KMS-11 (cell line): ENCODE results near the gene AGRP.

Source experiments
- H2AFZ ChIP-seq: fragments of 200-600 bp; sonication (generic); 2 replicates; pipeline ENCODE4 v1.6.1; 2016; ENCODE audit warnings: antibody characterized with exemption, mixed run types, low read depth
- H3K27ac ChIP-seq: fragments of 200-600 bp; sonication (generic); 2 replicates; pipeline ENCODE4 v1.6.1; 2016; ENCODE audit warnings: mild to moderate bottlenecking, mixed run types
- H3K27me3 ChIP-seq: fragments of 200-600 bp; sonication (generic); 2 replicates; pipeline ENCODE4 v1.6.1; 2017; ENCODE audit warnings: mild to moderate bottlenecking, low read depth, mixed run types, moderate library complexity; ENCODE audit not compliant: insufficient read depth
- H3K36me3 ChIP-seq: fragments of 200-600 bp; sonication (generic); 2 replicates; pipeline ENCODE4 v1.6.1; 2017; ENCODE audit warnings: mild to moderate bottlenecking, mixed run types; ENCODE audit not compliant: insufficient read depth
- H3K4me1 ChIP-seq: fragments of 200-600 bp; sonication (generic); 2 replicates; pipeline ENCODE4 v1.6.1; 2016; ENCODE audit warnings: mild to moderate bottlenecking, low read depth, mixed run types; ENCODE audit not compliant: poor library complexity, severe bottlenecking
- H3K4me2 ChIP-seq: fragments of 200-600 bp; sonication (generic); 2 replicates; pipeline ENCODE4 v1.7.0; 2016; ENCODE audit warnings: mild to moderate bottlenecking, mixed run types
- H3K4me3 ChIP-seq: fragments of 200-600 bp; sonication (generic); IDR thresholded peaks from 2 replicates; pipeline ENCODE4 v1.6.1; 2017; ENCODE audit warnings: low read depth, low read length, mixed read lengths; ENCODE audit not compliant: insufficient read depth
- H3K79me2 ChIP-seq: fragments of 200-600 bp; sonication (generic); 2 replicates; pipeline ENCODE4 v1.6.1; 2016; ENCODE audit warnings: low read depth, mixed run types; ENCODE audit not compliant: insufficient read depth
- H3K9ac ChIP-seq: fragments of 200-600 bp; sonication (generic); 2 replicates; pipeline ENCODE4 v1.6.1; 2016; ENCODE audit warnings: mild to moderate bottlenecking, mixed run types
- H4K20me1 ChIP-seq: fragments of 200-600 bp; sonication (generic); 2 replicates; pipeline ENCODE4 v1.6.1; 2016; ENCODE audit warnings: mild to moderate bottlenecking, mixed run types; ENCODE audit not compliant: insufficient read depth
- TF ChIP-seq, protein P1 (sequence below): fragments of 200-600 bp; sonication (generic); conservative IDR thresholded peaks from 2 replicates; pipeline ENCODE4 v1.6.1; 2017; ENCODE audit warnings: low read depth, mild to moderate bottlenecking, antibody characterized with exemption, low read length, moderate library complexity, mixed read lengths

The AGRP gene

DNA sequence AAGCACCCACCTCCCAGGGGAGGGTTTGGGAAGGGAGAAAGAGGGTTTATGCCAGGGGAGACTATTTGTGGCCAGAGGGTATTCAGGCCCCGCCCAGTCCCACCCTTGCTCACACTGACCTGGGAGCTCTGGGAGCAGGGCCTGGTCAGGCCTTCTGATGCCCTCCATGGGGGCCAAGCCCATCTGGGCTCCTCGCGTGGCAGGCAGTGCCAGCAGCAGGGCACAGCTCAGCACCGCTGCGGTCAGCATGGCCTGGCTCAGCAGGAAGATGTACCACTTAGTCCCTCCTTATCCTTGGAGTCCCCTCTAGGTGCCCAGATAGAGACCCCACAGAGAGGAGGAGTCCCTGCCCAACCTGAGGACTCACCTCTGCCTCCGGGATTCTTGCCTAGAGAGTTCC, at the start of gene AGRP:
Gene AGRP (minus strand): TSS at position 398 of the 400 bp plus-strand sequence. CDS start 149 bp downstream, at position 249.
- no peaks in the 10 kb centered on the region for H3K36me3 ChIP-seq
- no peaks in the 10 kb centered on the region for H4K20me1 ChIP-seq
- H2AFZ ChIP-seq, result no peak within 1 kb of the TSS
- H3K4me1 ChIP-seq, result peaks cover 14% of the 10 kb centered on the region
- H3K79me2 ChIP-seq, result peaks cover 33% of the 10 kb centered on the region
- no peak within 1 kb of the TSS for H3K4me3 ChIP-seq
- no peak within 1 kb of the TSS for H3K27ac ChIP-seq
- H3K4me2 ChIP-seq, result no peak within 1 kb of the TSS
- no peaks in the 10 kb centered on the region for H3K27me3 ChIP-seq
- TF ChIP-seq, protein P1, sequence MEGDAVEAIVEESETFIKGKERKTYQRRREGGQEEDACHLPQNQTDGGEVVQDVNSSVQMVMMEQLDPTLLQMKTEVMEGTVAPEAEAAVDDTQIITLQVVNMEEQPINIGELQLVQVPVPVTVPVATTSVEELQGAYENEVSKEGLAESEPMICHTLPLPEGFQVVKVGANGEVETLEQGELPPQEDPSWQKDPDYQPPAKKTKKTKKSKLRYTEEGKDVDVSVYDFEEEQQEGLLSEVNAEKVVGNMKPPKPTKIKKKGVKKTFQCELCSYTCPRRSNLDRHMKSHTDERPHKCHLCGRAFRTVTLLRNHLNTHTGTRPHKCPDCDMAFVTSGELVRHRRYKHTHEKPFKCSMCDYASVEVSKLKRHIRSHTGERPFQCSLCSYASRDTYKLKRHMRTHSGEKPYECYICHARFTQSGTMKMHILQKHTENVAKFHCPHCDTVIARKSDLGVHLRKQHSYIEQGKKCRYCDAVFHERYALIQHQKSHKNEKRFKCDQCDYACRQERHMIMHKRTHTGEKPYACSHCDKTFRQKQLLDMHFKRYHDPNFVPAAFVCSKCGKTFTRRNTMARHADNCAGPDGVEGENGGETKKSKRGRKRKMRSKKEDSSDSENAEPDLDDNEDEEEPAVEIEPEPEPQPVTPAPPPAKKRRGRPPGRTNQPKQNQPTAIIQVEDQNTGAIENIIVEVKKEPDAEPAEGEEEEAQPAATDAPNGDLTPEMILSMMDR, result no peak
- H3K9ac ChIP-seq, result no peak within 1 kb of the TSS

- Histone ChIP-seq H3K79me2 (no peaks in the 10 kb centered on the region), H2AFZ (no peak overlapping the region), H3K27ac (no peak overlapping the region), H4K20me1 (no peaks in the 10 kb centered on the region), H3K27me3 (no peaks in the 10 kb centered on the region), H3K36me3 (no peaks in the 10 kb centered on the region), H3K4me3 (no peak overlapping the region), H3K4me2 (peak overlapping the region; percentile 97; the same call in 1 of the 2 replicates), H3K4me1 (peaks cover 18% of the 10 kb centered on the region), H3K9ac (no peak overlapping the region)
- TF ChIP-seq, protein P1, result no peak
These were observed 47.9 kb upstream of the AGRP start for GRCh38 chr16:67531247-67531646.

GRCh38 chr16:67530013-67530939, 46.9 kb upstream of the AGRP start:
- Histone ChIP-seq H3K4me2 (peak overlapping the region; percentile 97), H2AFZ (peak overlapping the region; percentile 85; the same call in 1 of the 2 replicates), H3K27ac (no peak overlapping the region), H3K9ac (peak overlapping the region; percentile 52; the same call in 1 of the 2 replicates), H3K4me3 (no peak overlapping the region), H3K27me3 (no peaks in the 10 kb centered on the region), H3K36me3 (no peaks in the 10 kb centered on the region), H3K79me2 (no peaks in the 10 kb centered on the region), H4K20me1 (no peaks in the 10 kb centered on the region), H3K4me1 (peaks cover 18% of the 10 kb centered on the region)
- TF ChIP-seq, protein P1, result no peak

- H3K27ac ChIP-seq, result no peak overlapping the region
- no peaks in the 10 kb centered on the region for H3K27me3 ChIP-seq
- H3K4me2 ChIP-seq, result peak overlapping the region; percentile 97
These were observed 46.2 kb upstream of the AGRP start for GRCh38 chr16:67529582-67530012.

More at GRCh38 chr16:67529582-67530012, 46.2 kb upstream of the AGRP start:
- peaks cover 18% of the 10 kb centered on the region for H3K4me1 ChIP-seq
- peak overlapping the region; percentile 85 for H2AFZ ChIP-seq
- no peaks in the 10 kb centered on the region for H4K20me1 ChIP-seq
- peak overlapping the region; percentile 52; the same call in 1 of the 2 replicates for H3K9ac ChIP-seq
- no peaks in the 10 kb centered on the region for H3K79me2 ChIP-seq
- H3K36me3 ChIP-seq, result no peaks in the 10 kb centered on the region
- TF ChIP-seq, protein P1, result no peak
- H3K4me3 ChIP-seq, result no peak overlapping the region
